Type B pancreatic cell (in vitro differentiated cells): ENCODE data around the gene FAM168A. TPM values are rescaled to one million over a fixed set of nuclear protein-coding genes. Genes with fewer than 3 reads are reported as not detected.

Experiments
- DNase-seq: peaks from one replicate; pipeline ENCODE4 v3.0.0; 2021; ENCODE audit warnings: mixed read lengths; ENCODE audit not compliant: unreplicated experiment; ENCODE audit errors: extremely low spot score
- H3K27ac Mint-ChIP-seq: 2 replicates; pipeline ENCODE4 v1.8.0; 2021; ENCODE audit warnings: mild to moderate bottlenecking, mixed read lengths
- H3K27me3 Mint-ChIP-seq: 2 replicates; pipeline ENCODE4 v1.8.0; 2021; ENCODE audit warnings: mixed read lengths
- H3K36me3 Mint-ChIP-seq: 2 replicates; pipeline ENCODE4 v1.8.0; 2021; ENCODE audit warnings: mixed read lengths
- H3K4me1 Mint-ChIP-seq: one replicate; pipeline ENCODE4 v1.8.0; 2021; ENCODE audit warnings: mixed read lengths; ENCODE audit not compliant: unreplicated experiment
- H3K4me3 Mint-ChIP-seq: 2 replicates; pipeline ENCODE4 v1.8.0; 2021; ENCODE audit warnings: mild to moderate bottlenecking, mixed read lengths
- H3K9me3 Mint-ChIP-seq: 2 replicates; pipeline ENCODE4 v1.8.0; 2021; ENCODE audit warnings: mixed read lengths
- CTCF ChIP-seq: fragments of 200-600 bp; sonication (generic); conservative IDR thresholded peaks from 2 replicates; pipeline ENCODE4 v1.5.0; 2021; ENCODE audit warnings: antibody characterized with exemption, mild to moderate bottlenecking
- total RNA-seq: library from RNA; stranded (reverse); gene quantifications from 2 replicates; pipeline ENCODE4 v1.2.1, GENCODE V29; 2021; ENCODE audit warnings: low replicate concordance

The FAM168A gene
- total RNA-seq, 1 donor from 2014 or later: 39.6 TPM

- peaks cover 10% of the 10 kb centered on the region for H3K36me3 Mint-ChIP-seq
- no peak overlapping the region for H3K4me3 Mint-ChIP-seq
- H3K27ac Mint-ChIP-seq: no peak overlapping the region
- no peaks in the 10 kb centered on the region for H3K27me3 Mint-ChIP-seq
- DNase-seq: no peak
- H3K4me1 Mint-ChIP-seq: no peaks in the 10 kb centered on the region
- no peak for TF ChIP-seq CTCF
- no peaks in the 10 kb centered on the region for H3K9me3 Mint-ChIP-seq
Observed at GRCh38 chr11:73358071-73358470, 239.8 kb downstream of the FAM168A start.

DNA sequence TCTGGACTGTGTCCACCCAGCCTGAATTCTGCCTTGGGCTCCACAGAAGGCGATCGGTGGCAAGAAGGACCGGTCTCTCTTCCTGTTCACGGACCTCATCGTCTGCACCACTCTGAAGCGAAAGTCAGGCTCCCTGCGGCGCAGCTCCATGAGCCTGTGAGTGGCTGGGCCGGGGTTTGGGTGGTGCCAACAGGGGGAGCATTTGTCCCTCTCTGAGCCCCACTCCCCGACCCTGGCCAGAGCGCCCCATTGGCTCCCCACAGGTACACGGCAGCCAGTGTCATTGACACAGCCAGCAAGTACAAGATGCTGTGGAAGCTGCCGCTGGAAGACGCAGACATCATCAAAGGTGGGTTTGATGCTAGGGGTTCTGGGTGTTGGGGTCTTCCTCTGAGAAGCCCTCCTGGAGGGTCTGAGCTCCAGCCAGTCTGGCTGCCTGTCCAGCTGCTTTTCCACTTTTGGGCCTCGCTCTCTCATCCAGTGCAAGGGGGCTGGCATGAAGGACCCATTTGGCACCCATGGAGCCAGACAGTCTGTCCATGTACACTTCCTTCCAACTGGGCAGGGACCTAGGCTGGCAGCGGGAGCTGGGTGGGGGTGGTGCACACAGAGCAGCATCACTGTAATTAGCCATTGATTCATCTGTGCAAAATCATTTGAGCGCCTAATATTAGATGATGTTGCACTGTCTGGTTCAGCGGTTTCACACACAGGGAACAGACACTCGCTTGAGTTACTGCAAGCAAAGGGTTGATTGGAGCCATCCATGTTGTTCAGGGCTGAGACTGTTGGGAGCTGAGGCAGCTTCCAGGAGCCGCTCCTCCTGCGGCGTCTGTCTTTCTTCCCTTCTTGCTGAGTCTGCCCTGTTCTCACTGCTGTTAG, 240.7 kb downstream of the FAM168A start:
- TF ChIP-seq CTCF: no peak
- H3K9me3 Mint-ChIP-seq: no peaks in the 10 kb centered on the region
- no peak overlapping the region for H3K27ac Mint-ChIP-seq
- H3K4me1 Mint-ChIP-seq: no peaks in the 10 kb centered on the region
- no peak for DNase-seq
- H3K27me3 Mint-ChIP-seq: no peaks in the 10 kb centered on the region
- no peak overlapping the region for H3K4me3 Mint-ChIP-seq
- peaks cover 10% of the 10 kb centered on the region for H3K36me3 Mint-ChIP-seq

DNA sequence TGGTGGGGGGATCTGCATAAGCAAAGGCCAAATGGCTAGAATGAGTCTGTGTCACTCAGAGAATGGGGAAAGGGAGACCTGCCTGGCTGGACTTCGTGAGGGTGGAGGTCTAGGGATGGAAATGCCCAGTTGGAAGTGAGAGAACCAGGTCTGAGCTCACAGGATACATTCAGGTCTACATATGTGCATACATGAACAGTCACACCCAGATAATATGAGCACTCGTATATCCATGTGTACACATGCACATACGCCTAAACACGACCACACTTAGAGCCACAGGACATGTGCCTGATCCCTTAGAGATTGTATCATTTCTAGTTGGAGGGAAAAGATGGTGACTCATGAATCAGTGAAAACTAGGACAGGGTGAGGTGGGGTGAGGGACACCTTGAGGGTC, 242.8 kb downstream of the FAM168A start:
- no peak overlapping the region for H3K4me3 Mint-ChIP-seq
- DNase-seq: no peak
- H3K27me3 Mint-ChIP-seq: no peaks in the 10 kb centered on the region
- no peaks in the 10 kb centered on the region for H3K9me3 Mint-ChIP-seq
- H3K4me1 Mint-ChIP-seq: peaks cover 10% of the 10 kb centered on the region
- no peak for TF ChIP-seq CTCF
- H3K27ac Mint-ChIP-seq: peak overlapping the region; percentile 21
- peaks cover 5% of the 10 kb centered on the region for H3K36me3 Mint-ChIP-seq

DNA sequence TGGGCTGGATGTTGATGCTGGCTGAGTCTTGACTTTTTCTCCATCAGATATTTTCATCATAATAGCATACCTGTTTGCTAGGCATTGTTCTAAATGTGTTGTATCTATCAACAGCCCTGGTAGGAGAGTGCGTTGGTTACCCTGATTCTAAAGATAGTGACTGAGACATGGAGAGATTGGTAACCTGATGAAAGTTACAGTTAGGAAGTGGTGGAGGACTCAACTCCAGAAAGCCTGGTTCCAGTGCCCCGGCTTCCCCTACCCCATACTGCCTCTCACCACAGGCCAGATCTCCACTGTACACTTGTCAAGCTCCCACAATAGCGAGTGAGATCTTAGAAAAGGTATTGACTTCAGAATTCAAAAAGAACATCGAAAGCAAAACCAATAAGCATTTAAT, 244.5 kb downstream of the FAM168A start:
- Mint-ChIP-seq H3K27me3 (no peaks in the 10 kb centered on the region), H3K27ac (no peak overlapping the region), H3K9me3 (no peaks in the 10 kb centered on the region), H3K4me3 (no peak overlapping the region), H3K36me3 (peaks cover 5% of the 10 kb centered on the region), H3K4me1 (peaks cover 10% of the 10 kb centered on the region)
- DNase-seq: no peak
- TF ChIP-seq CTCF: no peak

GRCh38 chr11:73350908-73351636, 246.8 kb downstream of the FAM168A start:
- TF ChIP-seq CTCF: peak; percentile 99
- Mint-ChIP-seq H3K36me3 (peaks cover 5% of the 10 kb centered on the region), H3K27ac (peak overlapping the region; percentile 38), H3K4me3 (no peak overlapping the region), H3K27me3 (no peaks in the 10 kb centered on the region), H3K4me1 (peaks cover 27% of the 10 kb centered on the region), H3K9me3 (no peaks in the 10 kb centered on the region)
- no peak for DNase-seq

Other genes with a start within 250 kb of the FAM168A start
- 2.9 and 8.5 TPM in 2 replicates for gene RELT, start 221.7 kb downstream of the FAM168A start, total RNA-seq
- gene PLEKHB1, start 48.5 kb upstream of the FAM168A start, total RNA-seq: 15.7 and 16.5 TPM in 2 replicates
- gene RAB6A, start 163.0 kb upstream of the FAM168A start, total RNA-seq: 86.7 and 123 TPM in 2 replicates
- 35.9 and 43.7 TPM in 2 replicates for gene MRPL48, start 189.8 kb upstream of the FAM168A start, total RNA-seq